IMR-90 (cell line): Measurements from ENCODE around the gene SIN3B. TPM values are rescaled to one million over a fixed set of nuclear protein-coding genes. Genes with fewer than 3 reads are reported as not detected.

ENCODE experiments used
- ATAC-seq: fragments of 200-7000 bp; cut with Tn5 transposase; 2 replicates; pipeline ENCODE4 v1.9.1; 2020; ENCODE audit warnings: low read depth, mild to moderate bottlenecking, moderate library complexity
- BruUV-seq: library from RNA; stranded (reverse); fragments of 400-500 nt; replicated peaks from 2 replicates; lab custom pipeline; 2021; lab: Mats Ljungman, UMichigan
- CTCF ChIA-PET: fragments of 300-600 bp; formaldehyde crosslinking; extraction: SDS; loops from one replicate; lab custom pipeline; 2021; ENCODE audit warnings: antibody characterized with exemption; lab: Yijun Ruan, JAX
- POLR2A ChIA-PET: fragments of 300-600 bp; sonication (Branson Sonifier 250); formaldehyde crosslinking; loops from one replicate; lab custom pipeline; 2022; ENCODE audit warnings: antibody characterized with exemption; ENCODE audit not compliant: unreplicated experiment; lab: Charles Lee
- DNase-seq: peaks from one replicate; pipeline ENCODE4 v3.0.0; 2013
- H2AFZ ChIP-seq: replicated peaks from 2 replicates; pipeline ENCODE3; 2013; ENCODE audit warnings: low read length, mild to moderate bottlenecking; ENCODE audit not compliant: poor library complexity
- H2AK5ac ChIP-seq: 2 replicates; pipeline ENCODE4 v1.6.1; 2013; ENCODE audit warnings: low read depth, low read length, inconsistent platforms
- H2AK9ac ChIP-seq: replicated peaks from 2 replicates; pipeline ENCODE3; 2013; ENCODE audit warnings: mild to moderate bottlenecking, low read depth, low read length, moderate library complexity; ENCODE audit not compliant: poor library complexity
- H2BK120ac ChIP-seq: 2 replicates; pipeline ENCODE4 v1.6.1; 2013; ENCODE audit warnings: low read depth, low read length, inconsistent platforms
- H2BK15ac ChIP-seq: 3 replicates; pipeline ENCODE4 v1.6.1; 2013; ENCODE audit warnings: low read depth, low read length, inconsistent platforms
- H2BK20ac ChIP-seq: 2 replicates; pipeline ENCODE4 v1.6.1; 2013; ENCODE audit warnings: low read depth, mild to moderate bottlenecking, inconsistent platforms, low read length, moderate library complexity
- H2BK5ac ChIP-seq: 2 replicates; pipeline ENCODE4 v1.6.1; 2013; ENCODE audit warnings: mild to moderate bottlenecking, low read depth, low read length, inconsistent platforms; ENCODE audit not compliant: poor library complexity, severe bottlenecking
- H3K14ac ChIP-seq: replicated peaks from 2 replicates; pipeline ENCODE4 v1.6.1; 2013; ENCODE audit warnings: low read depth, low read length, inconsistent platforms
- H3K18ac ChIP-seq: 2 replicates; pipeline ENCODE4 v1.6.1; 2013; ENCODE audit warnings: low read depth, low read length, control low read depth
- H3K23ac ChIP-seq: 2 replicates; pipeline ENCODE4 v1.6.1; 2013; ENCODE audit warnings: low read depth, low read length, inconsistent platforms
- H3K27ac ChIP-seq: 2 replicates; pipeline ENCODE4 v1.5.1; 2013; ENCODE audit warnings: mild to moderate bottlenecking, control low read depth, low read length; ENCODE audit not compliant: insufficient read depth
- H3K27me3 ChIP-seq: 2 replicates; pipeline ENCODE4 v1.6.1; 2013; ENCODE audit warnings: low read length; ENCODE audit not compliant: control insufficient read depth, insufficient read depth
- H3K36me3 ChIP-seq: 2 replicates; pipeline ENCODE4 v1.6.1; 2013; ENCODE audit warnings: low read length, mixed read lengths; ENCODE audit not compliant: control insufficient read depth, insufficient read depth
- H3K4ac ChIP-seq: 2 replicates; pipeline ENCODE4 v1.6.1; 2013; ENCODE audit warnings: low read depth, low read length, inconsistent platforms
- H3K4me1 ChIP-seq: 2 replicates; pipeline ENCODE4 v1.6.1; 2013; ENCODE audit warnings: low read length, mixed read lengths; ENCODE audit not compliant: control insufficient read depth, insufficient read depth
- H3K4me2 ChIP-seq: 2 replicates; pipeline ENCODE4 v1.6.1; 2013; ENCODE audit warnings: low read depth, mild to moderate bottlenecking, control low read depth, low read length, moderate library complexity
- H3K4me3 ChIP-seq: 2 replicates; pipeline ENCODE4 v1.5.1; 2013; ENCODE audit warnings: low read depth, mild to moderate bottlenecking, control low read depth, low read length, moderate library complexity; ENCODE audit not compliant: insufficient read depth
- H3K56ac ChIP-seq: 2 replicates; pipeline ENCODE4 v1.6.1; 2013; ENCODE audit warnings: low read length, inconsistent platforms; ENCODE audit not compliant: insufficient read depth; ENCODE audit errors: extremely low read depth
- H3K79me1 ChIP-seq, 2 experiments: 2 replicates each; pipeline ENCODE4 v1.6.1; 2013; ENCODE audit warnings: low read length in 2 of 2, inconsistent platforms in 1 of 2, low read depth in 1 of 2
- H3K9ac ChIP-seq: 2 replicates; pipeline ENCODE4 v1.6.1; 2013; ENCODE audit warnings: low read depth, low read length, control low read depth
- H3K9me1 ChIP-seq: 2 replicates; pipeline ENCODE4 v1.6.1; 2013; ENCODE audit warnings: low read length, inconsistent platforms; ENCODE audit not compliant: insufficient read depth
- H3K9me3 ChIP-seq: 2 replicates; pipeline ENCODE4 v1.6.1; 2013; ENCODE audit warnings: low read length; ENCODE audit not compliant: control insufficient read depth, insufficient read depth
- H4K20me1 ChIP-seq: 2 replicates; pipeline ENCODE4 v1.6.1; 2013; ENCODE audit warnings: low read length, inconsistent platforms; ENCODE audit not compliant: insufficient read depth
- H4K5ac ChIP-seq: 2 replicates; pipeline ENCODE4 v1.6.1; 2013; ENCODE audit warnings: mild to moderate bottlenecking, low read depth, low read length, control low read depth
- H4K8ac ChIP-seq, 2 experiments: 2 replicates each; pipeline ENCODE4 v1.6.1; 2013; ENCODE audit warnings: low read depth in 2 of 2, low read length in 2 of 2, control low read depth in 1 of 2, inconsistent platforms in 1 of 2
- H4K91ac ChIP-seq: 2 replicates; pipeline ENCODE4 v1.6.1; 2013; ENCODE audit warnings: low read depth, low read length, inconsistent platforms; ENCODE audit not compliant: insufficient read depth
- ELK1 ChIP-seq: fragments of 150-350 bp; IDR thresholded peaks from 2 replicates; pipeline ENCODE4 v1.6.1; 2016; ENCODE audit warnings: low read depth, mild to moderate bottlenecking, low read length, moderate library complexity, borderline replicate concordance
- MXI1 ChIP-seq: IDR thresholded peaks from 2 replicates; pipeline ENCODE4 v1.6.1; 2012; ENCODE audit warnings: low read depth, mild to moderate bottlenecking, low read length, moderate library complexity, borderline replicate concordance
- WGBS, 2 experiments: methylation state at CpG; one replicate each; pipeline versions ENCODE4 v1.1.5 to v1.1.7; 2013; ENCODE audit warnings: missing lambda C conversion rate in 2 of 2; ENCODE audit not compliant: insufficient read length in 1 of 2; ENCODE audit errors: extremely low coverage in 2 of 2; 5-methylcytosine and 5-hydroxymethylcytosine counted together
- dilution Hi-C: fragments of 300-500 bp; cut with HindIII; formaldehyde crosslinking; loops from one replicate; pipeline ENCODE4 v1.14.3; 2018; ENCODE audit warnings: low sequenced_read_pairs; ENCODE audit not compliant: unreplicated experiment
- in situ Hi-C: fragments of 300-500 bp; cut with MboI; formaldehyde crosslinking; loops from 3 replicates; pipeline ENCODE4 v1.14.3; 2019; ENCODE audit warnings: low sequenced_read_pairs, inconsistent platforms, mixed read lengths
- intact Hi-C: fragments of 100-400 bp; cut with micrococcal nuclease; formaldehyde crosslinking; loops from 2 replicates; pipeline ENCODE4 v1.10.0; 2022
- polyA plus RNA-seq, 3 experiments: library from polyadenylated mRNA; depleted of rRNA; stranded (reverse); fragments of >200 nt; gene quantifications; 2 replicates each; pipeline ENCODE4 v1.2.3, GENCODE V29; 2012; ENCODE audit warnings: low replicate concordance in 1 of 3
- total RNA-seq: library from RNA; depleted of rRNA; stranded (reverse); fragments of >200 nt; gene quantifications from 2 replicates; pipeline ENCODE4 v1.2.3, GENCODE V29; 2012

The SIN3B gene
- total and polyA plus RNA-seq, 2 of the 4 experiments (the other 2 are of a cell fraction), result 7.9 to 40.0 TPM

GRCh38 chr19:16873594-16873993, 44.4 kb downstream of the SIN3B start:
- no TSS peak for BruUV-seq
- Histone ChIP-seq H2BK15ac (no peak overlapping the region), H3K14ac (no peak overlapping the region), H4K91ac (no peak overlapping the region), H3K23ac (no peak overlapping the region), H3K4ac (no peak overlapping the region), H3K9me3 (no peaks in the 10 kb centered on the region), H3K56ac (no peak overlapping the region), H4K5ac (no peak overlapping the region), H3K36me3 (peaks cover 76% of the 10 kb centered on the region), H4K8ac (no peak overlapping the region), H2AK9ac (no peak overlapping the region), H3K9ac (no peak overlapping the region), H2BK120ac (no peak overlapping the region), H2AK5ac (no peak overlapping the region), H2BK5ac (no peak overlapping the region), H3K4me2 (no peak overlapping the region), H3K4me3 (no peak overlapping the region), H3K18ac (no peak overlapping the region), H3K79me1 (peaks cover 25 to 35% of the 10 kb centered on the region in 2 experiments), H3K27me3 (no peaks in the 10 kb centered on the region), H3K4me1 (no peaks in the 10 kb centered on the region), H2BK20ac (no peak overlapping the region), H4K20me1 (peaks cover 29% of the 10 kb centered on the region), H2AFZ (no peak overlapping the region), H3K9me1 (0 out of 2 replicates have a peak, but pooled peaks cover 5% of the 10 kb centered on the region), H3K27ac (no peak overlapping the region)
- no peak for TF ChIP-seq ELK1
- TF ChIP-seq MXI1, result no peak
- intact Hi-C loops, result no loop called here
- CTCF ChIA-PET, result no interaction called here
- ATAC-seq (no peak), DNase-seq (no peak)
- WGBS, 2 experiments, result no CpG with 5 or more reads among the region's 3 CpGs
- POLR2A ChIA-PET, result no interaction called here
- dilution Hi-C loops, result no loop called here
- in situ Hi-C loops, result no loop called here
